CD4-positive, CD25-positive, alpha-beta regulatory T cell (primary cell): ENCODE data around the gene ACOT7. TPM values are rescaled to one million over a fixed set of nuclear protein-coding genes. Genes with fewer than 3 reads are reported as not detected.

Experiments used
- ATAC-seq, 2 donors: fragments of 150-1000 bp; cut with Tn5 transposase; one replicate each; pipeline ENCODE4 v1.10.0; 2021; ENCODE audit warnings: low read depth in 2 of 2, moderate number of reproducible peaks in 2 of 2, moderate library complexity in 1 of 2
- DNase-seq, 3 donors: peaks; one replicate each; pipeline versions ENCODE4 v3.0.0 to v3.0.0-alpha.2; 2012 to 2022; ENCODE audit warnings: mixed read lengths in 1 of 3
- H3K27ac ChIP-seq: one replicate; pipeline ENCODE4 v1.7.0; 2013; ENCODE audit warnings: mild to moderate bottlenecking, low read length; ENCODE audit not compliant: insufficient read depth, poor library complexity, severe bottlenecking
- H3K27me3 ChIP-seq: one replicate; pipeline ENCODE4 v1.7.0; 2013; ENCODE audit warnings: low read length; ENCODE audit not compliant: control insufficient read depth, insufficient read depth
- H3K36me3 ChIP-seq: one replicate; pipeline ENCODE4 v1.7.0; 2013; ENCODE audit warnings: mild to moderate bottlenecking, low read length, moderate library complexity; ENCODE audit not compliant: control insufficient read depth, insufficient read depth
- H3K4me1 ChIP-seq: 2 replicates; pipeline ENCODE4 v1.7.0; 2013; ENCODE audit warnings: mild to moderate bottlenecking, low read length; ENCODE audit not compliant: insufficient read depth, control insufficient read depth, poor library complexity, severe bottlenecking
- H3K4me3 ChIP-seq: one replicate; pipeline ENCODE4 v1.7.0; 2013; ENCODE audit warnings: low read depth, mild to moderate bottlenecking, low read length, moderate library complexity
- H3K9me3 ChIP-seq, 2 experiments: 1 replicate in 1 of 2; 2 replicates in 1 of 2; pipeline ENCODE4 v1.7.0; 2013; ENCODE audit warnings: low read length in 2 of 2, mild to moderate bottlenecking in 1 of 2, moderate library complexity in 1 of 2; ENCODE audit not compliant: control insufficient read depth in 2 of 2
- H3K27ac Mint-ChIP-seq, 3 donors: one replicate each; pipeline ENCODE4 v1.8.0; 2020 to 2022; ENCODE audit warnings: mild to moderate bottlenecking in 3 of 3, mixed read lengths in 3 of 3, moderate library complexity in 2 of 3
- H3K27me3 Mint-ChIP-seq: one replicate; pipeline ENCODE4 v1.8.0; 2022; ENCODE audit warnings: mild to moderate bottlenecking, mixed read lengths
- H3K36me3 Mint-ChIP-seq: one replicate; pipeline ENCODE4 v1.8.0; 2020; ENCODE audit warnings: mixed read lengths
- H3K4me1 Mint-ChIP-seq, 4 donors: one replicate each; pipeline ENCODE4 v1.8.0; 2020 to 2022; ENCODE audit warnings: mixed read lengths in 4 of 4, mild to moderate bottlenecking in 1 of 4
- H3K4me3 Mint-ChIP-seq, 4 donors: one replicate each; pipeline ENCODE4 v1.8.0; 2020 to 2022; ENCODE audit warnings: mild to moderate bottlenecking in 4 of 4, mixed read lengths in 4 of 4, moderate library complexity in 3 of 4
- H3K9me3 Mint-ChIP-seq, 7 donors: one replicate each; pipeline ENCODE4 v1.8.0; 2020 to 2022; ENCODE audit warnings: mixed read lengths in 7 of 7, mild to moderate bottlenecking in 3 of 7, moderate library complexity in 2 of 7
- polyA plus RNA-seq, 4 donors: library from polyadenylated mRNA; unstranded; fragments of 300-500 nt; fragmentation: Illumina TruSeq; gene quantifications; one replicate each; pipeline ENCODE4 v1.2.3, GENCODE V29; 2021
- total RNA-seq: library from RNA; stranded (reverse); gene quantifications from one replicate; pipeline ENCODE4 v1.2.3, GENCODE V29; 2022

The ACOT7 gene
- total and polyA plus RNA-seq, 5 donors from 2014 or later, result 9.3 to 13.6 (median 9.8) TPM

DNA sequence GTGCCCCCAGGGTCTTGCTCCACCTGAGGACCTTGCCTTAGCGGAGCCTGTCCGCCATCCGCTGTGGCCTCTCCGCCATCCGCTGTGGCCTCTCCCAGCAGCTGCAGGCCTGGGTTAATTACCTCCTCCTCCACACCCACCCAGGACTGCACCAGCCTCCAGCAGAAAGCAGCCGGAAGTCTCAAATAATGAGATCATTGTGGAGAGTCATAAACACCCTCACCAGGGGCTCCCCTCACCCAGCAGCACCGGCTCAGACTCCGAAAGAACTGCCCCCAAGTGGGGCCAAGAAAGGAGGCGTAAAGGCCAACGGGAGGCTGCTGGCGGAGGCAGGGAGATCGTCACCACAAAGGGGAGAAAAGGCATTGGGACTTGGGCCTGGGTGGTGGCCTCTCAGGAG lies 122.0 kb downstream of the ACOT7 start:
- H3K4me1 Mint-ChIP-seq, result no peaks in the 10 kb centered on the region
- DNase-seq (no peak), ATAC-seq (no peak)
- Histone ChIP-seq H3K9me3 (no peaks in the 10 kb centered on the region), H3K4me1 (no peaks in the 10 kb centered on the region), H3K36me3 (no peaks in the 10 kb centered on the region), H3K27ac (no peak overlapping the region), H3K27me3 (no peaks in the 10 kb centered on the region), H3K4me3 (no peak overlapping the region)
- H3K27me3 Mint-ChIP-seq, result no peaks in the 10 kb centered on the region
- no peaks in the 10 kb centered on the region for H3K9me3 Mint-ChIP-seq
- no peak overlapping the region for H3K27ac Mint-ChIP-seq
- H3K4me3 Mint-ChIP-seq, result no peak overlapping the region
- no peaks in the 10 kb centered on the region for H3K36me3 Mint-ChIP-seq

GRCh38 chr1:6271006-6271405 lies 122.6 kb downstream of the ACOT7 start:
- no peaks in the 10 kb centered on the region for H3K27me3 Mint-ChIP-seq
- Histone ChIP-seq H3K4me1 (no peaks in the 10 kb centered on the region), H3K9me3 (no peaks in the 10 kb centered on the region), H3K4me3 (no peak overlapping the region), H3K36me3 (no peaks in the 10 kb centered on the region), H3K27ac (no peak overlapping the region), H3K27me3 (no peaks in the 10 kb centered on the region)
- H3K4me3 Mint-ChIP-seq, result no peak overlapping the region
- no peaks in the 10 kb centered on the region for H3K4me1 Mint-ChIP-seq
- DNase-seq, result no peak
- no peaks in the 10 kb centered on the region for H3K9me3 Mint-ChIP-seq
- H3K27ac Mint-ChIP-seq, result no peak overlapping the region
- no peak for ATAC-seq
- H3K36me3 Mint-ChIP-seq, result peaks cover 2% of the 10 kb centered on the region

DNA sequence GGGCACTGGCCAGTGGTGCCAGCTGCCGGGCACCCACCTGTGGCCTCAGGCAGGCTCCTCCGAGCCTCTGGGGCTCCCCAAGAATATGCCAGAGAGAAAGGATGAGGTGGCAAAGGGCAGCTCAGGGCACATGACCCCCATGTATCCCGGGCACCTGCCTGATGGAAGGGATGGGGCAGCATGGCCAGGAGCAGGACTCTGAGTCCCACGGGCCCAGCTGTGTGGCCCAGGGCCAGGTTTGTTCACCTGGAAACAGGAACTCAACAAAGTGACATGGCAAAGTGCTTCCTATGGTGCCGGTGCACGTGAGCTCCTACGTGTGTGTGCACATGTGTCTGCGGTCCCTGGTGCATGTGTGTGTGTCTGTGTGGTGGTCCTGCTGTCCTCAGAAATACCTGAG lies 123.2 kb downstream of the ACOT7 start:
- Mint-ChIP-seq H3K4me3 (no peak overlapping the region), H3K27ac (no peak overlapping the region), H3K4me1 (no peaks in the 10 kb centered on the region), H3K27me3 (no peaks in the 10 kb centered on the region), H3K36me3 (peaks cover 5% of the 10 kb centered on the region), H3K9me3 (no peaks in the 10 kb centered on the region)
- Histone ChIP-seq H3K4me1 (no peaks in the 10 kb centered on the region), H3K4me3 (no peak overlapping the region), H3K27ac (no peak overlapping the region), H3K27me3 (no peaks in the 10 kb centered on the region), H3K36me3 (no peaks in the 10 kb centered on the region), H3K9me3 (no peaks in the 10 kb centered on the region)
- no peak for DNase-seq
- ATAC-seq, result no peak

DNA sequence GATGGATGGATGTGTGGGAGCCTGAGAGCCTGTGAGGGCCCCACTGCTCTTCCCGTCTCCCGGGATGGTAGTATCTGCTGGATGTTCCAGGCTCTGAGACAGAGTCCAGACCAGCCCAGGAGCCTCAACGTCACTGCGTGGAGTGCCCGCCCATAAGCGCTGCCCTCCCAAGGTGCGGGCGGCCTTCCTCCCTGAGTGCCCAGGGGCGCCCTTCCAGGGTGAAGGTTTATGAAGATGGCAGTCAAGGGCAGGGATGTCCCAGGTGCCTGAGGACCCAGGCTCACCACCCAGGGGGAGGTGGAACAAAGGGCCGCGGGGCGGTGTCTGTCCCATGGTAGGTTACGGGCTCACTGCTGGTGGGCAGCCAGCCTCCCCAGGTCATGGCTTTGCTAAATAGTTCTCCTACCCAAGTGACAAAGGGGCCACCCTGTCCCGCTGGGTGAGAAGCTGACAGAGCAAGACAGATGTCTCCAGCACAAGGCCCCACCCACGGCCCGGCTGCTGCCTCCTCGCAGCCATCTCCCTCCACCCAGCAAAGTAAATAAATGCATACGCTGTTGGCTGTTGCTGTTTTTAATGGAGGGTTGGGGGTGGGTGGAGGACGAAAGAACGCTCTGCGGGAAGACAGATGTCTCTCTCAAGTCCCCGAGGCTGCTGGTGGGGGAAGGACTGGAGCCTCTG lies 123.7 kb downstream of the ACOT7 start:
- H3K9me3 Mint-ChIP-seq, result no peaks in the 10 kb centered on the region
- H3K4me1 ChIP-seq, result no peaks in the 10 kb centered on the region
- H3K27ac ChIP-seq, result no peak overlapping the region
- no peaks in the 10 kb centered on the region for H3K27me3 Mint-ChIP-seq
- no peaks in the 10 kb centered on the region for H3K36me3 ChIP-seq
- no peaks in the 10 kb centered on the region for H3K9me3 ChIP-seq
- ATAC-seq (no peak), DNase-seq (no peak)
- no peak overlapping the region for H3K27ac Mint-ChIP-seq
- no peaks in the 10 kb centered on the region for H3K4me1 Mint-ChIP-seq
- H3K4me3 ChIP-seq, result no peak overlapping the region
- no peak overlapping the region for H3K4me3 Mint-ChIP-seq
- no peaks in the 10 kb centered on the region for H3K27me3 ChIP-seq
- peaks cover 5% of the 10 kb centered on the region for H3K36me3 Mint-ChIP-seq

DNA sequence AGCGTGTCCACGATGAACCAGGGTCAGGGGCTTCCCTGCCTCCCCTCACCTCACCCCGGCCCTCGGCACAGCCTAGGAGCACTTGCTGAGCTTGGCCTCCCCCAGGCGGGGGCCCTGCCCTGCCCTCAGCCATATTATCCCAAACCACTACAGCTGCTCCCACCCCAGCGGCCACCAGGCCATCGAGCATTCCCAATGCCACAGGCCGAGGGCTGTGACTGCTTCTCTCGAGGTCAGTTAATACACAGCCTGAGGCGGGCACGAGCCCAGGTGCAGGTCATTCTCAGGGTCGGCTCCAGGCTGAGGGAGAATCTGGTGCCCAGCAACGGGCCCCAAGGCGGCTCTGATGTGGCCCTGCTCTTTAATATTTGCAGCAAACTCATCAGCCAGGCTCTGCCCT lies 124.3 kb downstream of the ACOT7 start:
- H3K4me1 ChIP-seq, result no peaks in the 10 kb centered on the region
- no peaks in the 10 kb centered on the region for H3K9me3 Mint-ChIP-seq
- H3K4me3 ChIP-seq, result no peak overlapping the region
- DNase-seq, result no peak
- H3K27ac Mint-ChIP-seq, result no peak overlapping the region
- no peak overlapping the region for H3K27ac ChIP-seq
- no peaks in the 10 kb centered on the region for H3K4me1 Mint-ChIP-seq
- no peak overlapping the region for H3K4me3 Mint-ChIP-seq
- no peaks in the 10 kb centered on the region for H3K27me3 ChIP-seq
- ATAC-seq, result no peak
- H3K9me3 ChIP-seq, result no peaks in the 10 kb centered on the region
- H3K36me3 Mint-ChIP-seq, result peaks cover 5% of the 10 kb centered on the region
- no peaks in the 10 kb centered on the region for H3K36me3 ChIP-seq
- H3K27me3 Mint-ChIP-seq, result no peaks in the 10 kb centered on the region

- no peak for ATAC-seq
- Mint-ChIP-seq H3K4me3 (no peak overlapping the region), H3K9me3 (no peaks in the 10 kb centered on the region), H3K27ac (no peak overlapping the region), H3K4me1 (no peaks in the 10 kb centered on the region), H3K36me3 (peaks cover 5% of the 10 kb centered on the region), H3K27me3 (no peaks in the 10 kb centered on the region)
- no peak overlapping the region for H3K4me3 ChIP-seq
- no peak for DNase-seq
- H3K9me3 ChIP-seq, result no peaks in the 10 kb centered on the region
- no peaks in the 10 kb centered on the region for H3K36me3 ChIP-seq
- no peak overlapping the region for H3K27ac ChIP-seq
- H3K27me3 ChIP-seq, result no peaks in the 10 kb centered on the region
- H3K4me1 ChIP-seq, result no peaks in the 10 kb centered on the region
Observed at GRCh38 chr1:6268415-6268814, 125.2 kb downstream of the ACOT7 start.

- Mint-ChIP-seq H3K36me3 (peaks cover 5% of the 10 kb centered on the region), H3K27ac (peak overlapping the region in 1 of 3 donors; percentile 85), H3K4me1 (no peaks in the 10 kb centered on the region), H3K4me3 (no peak overlapping the region), H3K9me3 (no peaks in the 10 kb centered on the region), H3K27me3 (peaks cover under 1% of the 10 kb centered on the region)
- DNase-seq (no peak), ATAC-seq (no peak)
- Histone ChIP-seq H3K27ac (no peak overlapping the region), H3K27me3 (no peaks in the 10 kb centered on the region), H3K4me1 (no peaks in the 10 kb centered on the region), H3K4me3 (no peak overlapping the region), H3K36me3 (no peaks in the 10 kb centered on the region), H3K9me3 (no peaks in the 10 kb centered on the region)
Observed at GRCh38 chr1:6267686-6268322, 125.8 kb downstream of the ACOT7 start.

- H3K27ac Mint-ChIP-seq, result no peak overlapping the region
- Histone ChIP-seq H3K27ac (no peak overlapping the region), H3K4me1 (no peaks in the 10 kb centered on the region), H3K27me3 (no peaks in the 10 kb centered on the region), H3K9me3 (no peaks in the 10 kb centered on the region), H3K4me3 (no peak overlapping the region), H3K36me3 (no peaks in the 10 kb centered on the region)
- H3K4me1 Mint-ChIP-seq, result peaks cover 0 to 6% (median 0%) of the 10 kb centered on the region in 4 donors
- no peak overlapping the region for H3K4me3 Mint-ChIP-seq
- DNase-seq, result no peak
- H3K36me3 Mint-ChIP-seq, result peaks cover 5% of the 10 kb centered on the region
- H3K9me3 Mint-ChIP-seq, result no peaks in the 10 kb centered on the region
- peaks cover 9% of the 10 kb centered on the region for H3K27me3 Mint-ChIP-seq
- no peak for ATAC-seq
Observed at GRCh38 chr1:6266641-6267040, 126.9 kb downstream of the ACOT7 start.
